Panc1 (cell line): Measurements from ENCODE around the gene ACAT2. TPM values are rescaled to one million over a fixed set of nuclear protein-coding genes. Genes with fewer than 3 reads are reported as not detected.

Source experiments
- ATAC-seq: fragments of 200-7000 bp; cut with Tn5 transposase; 2 replicates; pipeline ENCODE4 v1.9.1; 2020; ENCODE audit warnings: mild to moderate bottlenecking, moderate library complexity
- BruUV-seq: library from RNA; stranded (reverse); fragments of 400-500 nt; replicated peaks from 2 replicates; lab custom pipeline; 2021; lab: Mats Ljungman, UMichigan
- CTCF ChIA-PET: fragments of 300-600 bp; sonication (Branson Sonifier 250); formaldehyde crosslinking; loops from one replicate; lab custom pipeline; 2022; ENCODE audit warnings: antibody characterized with exemption; lab: Charles Lee
- POLR2A ChIA-PET: fragments of 300-600 bp; sonication (Branson Sonifier 250); formaldehyde crosslinking; loops from one replicate; lab custom pipeline; 2022; ENCODE audit warnings: antibody characterized with exemption; lab: Charles Lee
- DNase-seq: peaks from one replicate; pipeline ENCODE4 v3.0.0-alpha.2; 2010; ENCODE audit warnings: low read depth, low spot score
- H3K27ac ChIP-seq: 2 replicates; pipeline ENCODE4 v1.5.1; 2011; ENCODE audit warnings: mild to moderate bottlenecking, low read length, inconsistent platforms
- H3K27me3 ChIP-seq: fragments of 200-500 bp; sonication (Bioruptor generic); 2 replicates; pipeline ENCODE4 v1.6.0; 2014; ENCODE audit warnings: low read length, inconsistent platforms; ENCODE audit not compliant: control insufficient read depth, insufficient read depth
- H3K36me3 ChIP-seq: fragments of 200-500 bp; sonication (Bioruptor generic); 2 replicates; pipeline ENCODE4 v1.5.1; 2014; ENCODE audit warnings: inconsistent platforms, mild to moderate bottlenecking, low read length, moderate library complexity; ENCODE audit not compliant: control insufficient read depth, insufficient read depth
- H3K4me1 ChIP-seq: 2 replicates; pipeline ENCODE4 v1.5.1; 2011; ENCODE audit warnings: inconsistent platforms, mild to moderate bottlenecking, low read length, moderate library complexity; ENCODE audit not compliant: control insufficient read depth, insufficient read depth
- H3K4me3 ChIP-seq, 2 experiments: 2 replicates each; pipeline ENCODE4 v1.5.1; 2011 to 2012; ENCODE audit warnings: low read depth in 2 of 2, low read length in 2 of 2, mild to moderate bottlenecking in 2 of 2, inconsistent platforms in 1 of 2, moderate library complexity in 1 of 2
- H3K9me3 ChIP-seq: fragments of 200-500 bp; sonication (Bioruptor generic); 2 replicates; pipeline ENCODE4 v1.5.1; 2014; ENCODE audit warnings: low read depth, mild to moderate bottlenecking, inconsistent platforms, low read length, moderate library complexity; ENCODE audit not compliant: control insufficient read depth, insufficient read depth
- CTCF ChIP-seq: fragments of 450-650 bp; IDR thresholded peaks from 2 replicates; pipeline ENCODE4 v1.5.1; 2017; ENCODE audit warnings: mild to moderate bottlenecking
- POLR2AphosphoS5 ChIP-seq: IDR thresholded peaks from 2 replicates; pipeline ENCODE4 v1.6.1; 2012; ENCODE audit warnings: mild to moderate bottlenecking, low read depth, low read length, moderate library complexity
- REST ChIP-seq, 2 experiments: IDR thresholded peaks; 2 replicates each; pipeline ENCODE4 v1.6.1; 2011 to 2012; ENCODE audit warnings: low read depth in 2 of 2, control low read depth in 1 of 2, low read length in 1 of 2, mild to moderate bottlenecking in 1 of 2, moderate library complexity in 1 of 2; ENCODE audit not compliant: insufficient read depth in 1 of 2
- SIN3A ChIP-seq: IDR thresholded peaks from 2 replicates; pipeline ENCODE4 v1.6.1; 2012; ENCODE audit warnings: low read depth, mild to moderate bottlenecking, low read length, moderate library complexity, borderline replicate concordance; ENCODE audit not compliant: insufficient read depth
- TCF7L2 ChIP-seq: IDR thresholded peaks from 2 replicates; pipeline ENCODE4 v1.6.1; 2011; ENCODE audit warnings: mild to moderate bottlenecking, low read depth, low read length, inconsistent platforms
- in situ Hi-C: cut with HindIII; loops from 2 replicates; pipeline ENCODE4 v1.10.0; 2016; ENCODE audit warnings: low sequenced_read_pairs, low pct_unique_long_range_greater_than_20kb
- intact Hi-C: fragments of 100-400 bp; cut with micrococcal nuclease; formaldehyde crosslinking; loops from one replicate; pipeline ENCODE4 v1.10.0; 2022; ENCODE audit not compliant: unreplicated experiment
- total RNA-seq: library from RNA; stranded (reverse); gene quantifications from one replicate; pipeline ENCODE4 v1.2.1, GENCODE V29; 2021; ENCODE audit not compliant: unreplicated experiment

The ACAT2 gene
- total RNA-seq, 1 experiment from 2014 or later: 112 TPM

GRCh38 chr6:159727717-159728445, 34.0 kb upstream of the ACAT2 start:
- in situ Hi-C loops: no loop called here
- intact Hi-C loops: loop anchor here (5.0 kb wide), 1 partner anchor 36 kb away; the partner anchor contains the start of gene SOD2
- Histone ChIP-seq H3K27ac (peak overlapping the region; percentile 97), H3K27me3 (no peaks in the 10 kb centered on the region), H3K4me3 (peak overlapping the region; percentile 72 to 85), H3K4me1 (peaks cover 30% of the 10 kb centered on the region), H3K36me3 (peaks cover 23% of the 10 kb centered on the region), H3K9me3 (no peaks in the 10 kb centered on the region)
- POLR2A ChIA-PET: no interaction called here
- peak; percentile 71 for ATAC-seq
- CTCF ChIA-PET: no interaction called here
- no peak for DNase-seq
- TF ChIP-seq POLR2AphosphoS5 (no peak), TCF7L2 (no peak), SIN3A (0 out of 2 replicates have a peak, but pooled peaks have one; percentile 45), REST (IDR thresholded peaks at IDR 0.05; ENCODE audit: insufficient read depth in 1 of 2, low read depth in 2 of 2, low read length in 1 of 2) (no peak)
- no TSS peak for BruUV-seq

- ATAC-seq (no peak), DNase-seq (no peak)
- ChIA-PET POLR2A (no interaction called here), CTCF (no interaction called here)
- Histone ChIP-seq H3K4me3 (peak overlapping the region; percentile 72 to 85), H3K4me1 (peaks cover 30% of the 10 kb centered on the region), H3K27me3 (no peaks in the 10 kb centered on the region), H3K9me3 (no peaks in the 10 kb centered on the region), H3K36me3 (peaks cover 23% of the 10 kb centered on the region), H3K27ac (peak overlapping the region; percentile 97)
- in situ Hi-C loops: no loop called here
- no TSS peak for BruUV-seq
- intact Hi-C loops: loop anchor here (5.0 kb wide), 1 partner anchor 36 kb away; the partner anchor contains the start of gene SOD2
- TF ChIP-seq CTCF (no peak), POLR2AphosphoS5 (no peak), SIN3A (no peak), TCF7L2 (no peak), REST (IDR thresholded peaks at IDR 0.05; ENCODE audit: insufficient read depth in 1 of 2, low read depth in 2 of 2, low read length in 1 of 2) (no peak)
Observed at GRCh38 chr6:159728531-159728964, 33.3 kb upstream of the ACAT2 start.
